HL-60 (cell line): Measurements from ENCODE around the gene XRCC4.

Experiments used
- DNase-seq, 2 experiments: peaks; one replicate each; pipeline ENCODE4 v3.0.0-alpha.2; 2010 to 2020; ENCODE audit warnings: low read depth in 1 of 2, low spot score in 1 of 2
- H3K27ac ChIP-seq: fragments of 250-450 bp; sonication (Bioruptor Pico); replicated peaks from 2 replicates; pipeline ENCODE4 v1.5.1; 2020; ENCODE audit warnings: mild to moderate bottlenecking, moderate library complexity
- H3K27me3 ChIP-seq: fragments of 250-450 bp; sonication (Bioruptor Pico); 2 replicates; pipeline ENCODE4 v1.5.1; 2021; ENCODE audit warnings: mild to moderate bottlenecking, moderate library complexity; ENCODE audit not compliant: insufficient read depth, poor library complexity, severe bottlenecking
- H3K4me3 ChIP-seq: replicated peaks from 2 replicates; pipeline ENCODE4 v1.5.1; 2011; ENCODE audit warnings: mild to moderate bottlenecking, control low read depth, low read length; ENCODE audit not compliant: insufficient read depth
- CTCF ChIP-seq: IDR thresholded peaks from one replicate; pipeline ENCODE4 v1.5.1; 2011; ENCODE audit warnings: low read length, control low read depth, inconsistent platforms; ENCODE audit not compliant: insufficient read depth
- GABPA ChIP-seq: IDR thresholded peaks from 2 replicates; pipeline ENCODE4 v1.6.1; 2012; ENCODE audit warnings: low read depth
- POLR2AphosphoS5 ChIP-seq: IDR thresholded peaks from 2 replicates; pipeline ENCODE4 v1.6.1; 2012; ENCODE audit warnings: low read depth
- REST ChIP-seq: IDR thresholded peaks from 2 replicates; pipeline ENCODE4 v1.6.1; 2012; ENCODE audit warnings: low read depth; ENCODE audit not compliant: insufficient replicate concordance
- SPI1 ChIP-seq: IDR thresholded peaks from 2 replicates; pipeline ENCODE4 v1.6.1; 2012; ENCODE audit warnings: low read depth, mild to moderate bottlenecking, borderline replicate concordance

Gene XRCC4

DNA sequence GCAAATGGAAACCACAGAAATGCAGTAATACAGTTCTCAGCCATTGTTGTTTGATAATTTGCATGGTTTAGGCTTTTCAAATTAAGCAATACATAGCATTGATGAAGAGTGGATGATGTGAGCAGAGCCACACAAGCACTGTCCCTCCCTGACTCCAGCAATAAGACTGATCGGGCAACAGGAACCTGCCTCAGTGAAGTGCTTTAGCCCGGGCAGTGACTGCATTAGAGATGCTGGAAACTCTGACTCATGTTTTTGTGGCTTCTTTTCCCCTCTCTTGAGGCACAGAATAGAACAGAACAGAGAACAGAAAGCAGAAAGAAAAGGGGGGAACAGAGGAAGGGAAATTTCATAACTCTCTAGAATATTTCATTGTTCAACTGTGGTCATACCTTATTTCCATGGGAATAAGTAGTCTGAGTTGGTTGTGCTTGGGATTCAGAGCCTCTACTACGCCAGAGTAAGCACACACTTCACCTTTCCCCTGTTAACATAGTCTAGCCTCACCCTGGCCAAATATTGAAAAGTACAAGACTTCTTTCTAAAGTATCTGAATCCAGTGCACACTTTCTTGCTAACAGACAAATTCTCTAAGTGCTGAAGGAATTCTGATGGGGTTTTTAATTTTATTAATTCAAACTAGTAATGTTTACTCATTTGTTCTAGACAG, 229.4 kb downstream of the XRCC4 start:
- H3K27me3 ChIP-seq: no peaks in the 10 kb centered on the region
- no peak overlapping the region for H3K4me3 ChIP-seq
- peak; percentile 66 to 92 for DNase-seq
- peak overlapping the region; percentile 37; the same call in 1 of the 2 replicates for H3K27ac ChIP-seq
- no peak for TF ChIP-seq POLR2AphosphoS5
- TF ChIP-seq CTCF: no peak
- TF ChIP-seq GABPA: no peak
- TF ChIP-seq REST: no peak
- TF ChIP-seq SPI1: no peak

DNA sequence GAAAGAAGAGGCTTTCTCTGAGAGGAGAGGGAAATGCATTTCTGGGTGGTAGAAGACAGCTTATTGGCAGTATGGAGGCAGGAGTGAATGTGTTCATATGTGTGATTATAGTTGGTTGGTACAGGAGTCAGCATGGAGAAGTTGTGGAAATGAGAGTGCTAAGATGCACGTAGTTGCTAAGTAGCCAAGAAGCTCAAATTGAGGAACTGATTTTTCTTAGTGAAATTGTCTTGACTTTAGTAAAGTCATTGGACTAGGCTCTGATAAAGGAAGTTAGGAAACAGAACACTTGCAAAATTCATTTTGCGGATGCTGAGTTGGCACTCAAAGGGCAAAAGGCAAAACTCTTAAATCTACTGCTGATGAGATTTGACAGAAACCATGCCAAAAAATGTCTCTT, 235.3 kb downstream of the XRCC4 start:
- DNase-seq: peak; percentile 35 to 59
- Histone ChIP-seq H3K27ac (no peak overlapping the region), H3K4me3 (no peak overlapping the region), H3K27me3 (no peaks in the 10 kb centered on the region)
- TF ChIP-seq SPI1 (peak; percentile 90), GABPA (no peak), POLR2AphosphoS5 (no peak), CTCF (no peak), REST (no peak)

DNA sequence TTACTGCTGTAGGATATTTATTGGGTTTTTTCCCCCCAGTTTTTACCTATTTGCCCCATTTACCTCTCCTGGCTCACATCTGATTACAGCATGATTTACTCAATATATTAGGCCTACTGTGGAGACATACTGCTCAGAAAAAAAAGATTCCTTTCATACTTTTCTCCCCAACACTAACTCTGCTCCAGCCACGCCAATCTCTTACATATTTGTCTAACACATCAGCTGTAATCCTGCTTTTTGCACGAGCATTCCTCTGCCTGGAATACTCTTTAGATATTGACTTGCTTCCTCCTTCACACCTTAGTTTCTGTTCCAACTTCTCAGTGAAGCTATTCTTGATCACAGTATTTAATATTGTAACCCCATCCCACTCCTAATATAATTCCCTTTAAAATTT, 236.1 kb downstream of the XRCC4 start:
- no peak overlapping the region for H3K27ac ChIP-seq
- H3K27me3 ChIP-seq: no peaks in the 10 kb centered on the region
- no peak for TF ChIP-seq REST
- no peak for TF ChIP-seq POLR2AphosphoS5
- TF ChIP-seq GABPA: no peak
- no peak for TF ChIP-seq CTCF
- TF ChIP-seq SPI1: no peak
- no peak overlapping the region for H3K4me3 ChIP-seq
- no peak for DNase-seq
